GM12865 (cell line): ENCODE measurements around the gene LRCH2.
A peak's percentile ranks its signal among the peaks of the same experiment; 100 is the strongest.

Source experiments
- DNase-seq: peaks from one replicate; pipeline ENCODE4 v3.0.0; 2010; ENCODE audit warnings: low read depth
- H3K4me3 ChIP-seq: 2 replicates; pipeline ENCODE4 v1.5.1; 2011; ENCODE audit warnings: mild to moderate bottlenecking, low read depth, low read length, control low read depth
- TF ChIP-seq, protein P1 (sequence below): IDR thresholded peaks from 2 replicates; pipeline ENCODE4 v1.5.1; 2011; ENCODE audit warnings: low read length, control low read depth, low read depth, inconsistent platforms; ENCODE audit not compliant: insufficient read depth; ENCODE audit errors: missing control alignments

LRCH2 gene

DNA sequence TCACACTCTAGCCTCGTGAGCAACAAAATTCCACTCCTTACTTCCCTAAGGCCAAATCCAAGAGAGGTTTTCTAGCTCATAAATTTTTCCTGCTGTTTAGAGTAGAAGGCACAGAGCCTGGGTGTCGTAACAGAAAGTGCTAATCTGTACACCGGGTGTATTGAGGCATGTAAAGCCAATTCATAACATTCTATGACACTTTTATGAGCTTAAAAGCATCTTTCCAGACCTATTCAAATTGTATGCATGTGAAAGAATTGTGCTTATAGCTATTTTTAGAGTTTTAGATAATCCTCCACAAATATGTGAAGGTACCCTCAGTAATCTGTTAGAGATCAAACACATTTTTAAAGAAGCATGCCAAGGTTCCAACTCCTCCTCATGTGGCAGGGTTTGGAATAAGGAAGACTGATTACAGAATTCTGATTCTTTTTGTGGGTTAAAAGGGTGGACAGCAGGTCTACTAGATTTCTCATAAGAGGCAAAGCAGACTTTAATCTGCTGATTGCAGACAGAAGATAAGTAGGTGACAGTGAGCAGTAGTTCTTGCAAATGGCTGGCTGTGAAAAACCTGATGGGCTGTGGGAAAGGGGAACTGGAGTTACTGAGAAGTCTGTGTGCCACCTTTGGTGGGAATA lies 25.5 kb upstream of the LRCH2 start:
- TF ChIP-seq, protein P1, sequence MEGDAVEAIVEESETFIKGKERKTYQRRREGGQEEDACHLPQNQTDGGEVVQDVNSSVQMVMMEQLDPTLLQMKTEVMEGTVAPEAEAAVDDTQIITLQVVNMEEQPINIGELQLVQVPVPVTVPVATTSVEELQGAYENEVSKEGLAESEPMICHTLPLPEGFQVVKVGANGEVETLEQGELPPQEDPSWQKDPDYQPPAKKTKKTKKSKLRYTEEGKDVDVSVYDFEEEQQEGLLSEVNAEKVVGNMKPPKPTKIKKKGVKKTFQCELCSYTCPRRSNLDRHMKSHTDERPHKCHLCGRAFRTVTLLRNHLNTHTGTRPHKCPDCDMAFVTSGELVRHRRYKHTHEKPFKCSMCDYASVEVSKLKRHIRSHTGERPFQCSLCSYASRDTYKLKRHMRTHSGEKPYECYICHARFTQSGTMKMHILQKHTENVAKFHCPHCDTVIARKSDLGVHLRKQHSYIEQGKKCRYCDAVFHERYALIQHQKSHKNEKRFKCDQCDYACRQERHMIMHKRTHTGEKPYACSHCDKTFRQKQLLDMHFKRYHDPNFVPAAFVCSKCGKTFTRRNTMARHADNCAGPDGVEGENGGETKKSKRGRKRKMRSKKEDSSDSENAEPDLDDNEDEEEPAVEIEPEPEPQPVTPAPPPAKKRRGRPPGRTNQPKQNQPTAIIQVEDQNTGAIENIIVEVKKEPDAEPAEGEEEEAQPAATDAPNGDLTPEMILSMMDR = no peak
- no peak for DNase-seq
- H3K4me3 ChIP-seq = no peak overlapping the region

DNA sequence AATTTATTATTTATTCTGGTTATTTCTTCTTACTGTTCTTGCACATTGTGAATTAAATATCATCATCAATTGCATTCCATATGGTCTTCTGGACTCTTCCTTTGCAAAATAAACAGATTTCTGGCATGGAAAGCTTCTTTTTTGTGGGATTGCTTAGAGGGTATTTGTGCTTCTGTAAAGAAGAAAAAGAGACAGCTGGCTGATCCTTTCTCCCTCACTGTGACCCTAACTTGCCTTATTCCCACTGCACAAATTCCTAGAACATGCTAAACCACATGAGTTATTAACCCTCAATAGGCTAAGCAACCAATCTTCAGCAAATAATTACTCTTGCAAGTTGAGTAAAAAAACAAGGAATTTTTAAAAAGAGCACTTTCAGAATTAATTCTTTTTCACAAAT lies 23.8 kb upstream of the LRCH2 start:
- TF ChIP-seq, protein P1 = no peak
- DNase-seq = no peak
- H3K4me3 ChIP-seq = no peak overlapping the region

DNA sequence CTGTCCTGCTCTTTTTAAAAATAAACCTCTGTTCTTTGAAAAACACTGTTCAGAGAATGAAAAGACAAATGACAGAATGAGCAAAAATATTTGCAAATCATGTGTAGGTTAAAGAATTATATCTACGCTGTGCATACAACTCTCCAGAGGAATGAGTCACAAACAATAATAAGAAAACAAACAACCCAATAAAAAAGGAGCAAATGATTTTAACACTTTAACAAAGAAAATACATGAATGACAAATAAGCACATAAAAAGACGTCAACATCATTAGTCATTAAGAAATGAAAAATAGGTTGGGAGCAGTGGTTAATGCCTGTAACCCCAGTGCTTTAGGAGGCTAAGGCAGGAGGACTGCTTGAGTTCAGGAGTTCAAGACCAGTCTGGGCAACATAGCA lies 21.1 kb upstream of the LRCH2 start:
- TF ChIP-seq, protein P1 = no peak
- H3K4me3 ChIP-seq = no peak overlapping the region
- DNase-seq = no peak

DNA sequence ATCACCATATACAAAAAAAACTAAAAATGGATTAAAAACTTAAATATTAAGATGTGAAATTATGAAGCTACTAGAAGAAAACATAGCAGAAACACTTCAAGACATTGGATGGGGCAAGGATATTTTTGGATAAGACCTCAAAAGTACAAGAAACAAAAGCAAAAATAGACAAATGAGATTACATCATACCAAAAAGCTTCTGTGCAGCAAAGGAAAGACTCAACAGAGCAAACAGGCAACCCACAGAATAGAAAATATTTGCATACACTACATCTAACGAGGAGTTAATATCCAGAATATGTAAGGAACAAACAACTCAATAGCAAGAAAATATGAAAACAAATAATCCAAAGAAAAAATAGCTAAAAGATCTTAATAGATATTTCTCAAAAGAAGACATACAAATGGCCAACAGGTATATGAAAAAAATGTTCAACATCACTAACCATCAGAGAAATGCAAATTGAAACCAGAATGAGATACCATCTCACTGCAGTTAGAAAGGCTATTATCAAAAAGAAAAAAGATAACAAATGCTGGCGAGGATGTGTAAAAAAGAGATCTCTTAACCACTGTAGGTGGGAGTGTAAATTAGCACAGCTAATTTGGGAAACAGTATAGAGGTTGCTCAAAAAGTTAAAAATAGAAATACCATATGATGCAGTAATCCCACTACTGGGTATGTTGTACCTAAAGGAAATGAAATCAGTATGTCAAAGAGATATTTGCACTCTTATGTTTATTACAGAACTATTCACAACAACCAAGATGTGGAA lies 17.8 kb upstream of the LRCH2 start:
- H3K4me3 ChIP-seq = no peak overlapping the region
- peak; percentile 14 for DNase-seq
- TF ChIP-seq, protein P1 = no peak

DNA sequence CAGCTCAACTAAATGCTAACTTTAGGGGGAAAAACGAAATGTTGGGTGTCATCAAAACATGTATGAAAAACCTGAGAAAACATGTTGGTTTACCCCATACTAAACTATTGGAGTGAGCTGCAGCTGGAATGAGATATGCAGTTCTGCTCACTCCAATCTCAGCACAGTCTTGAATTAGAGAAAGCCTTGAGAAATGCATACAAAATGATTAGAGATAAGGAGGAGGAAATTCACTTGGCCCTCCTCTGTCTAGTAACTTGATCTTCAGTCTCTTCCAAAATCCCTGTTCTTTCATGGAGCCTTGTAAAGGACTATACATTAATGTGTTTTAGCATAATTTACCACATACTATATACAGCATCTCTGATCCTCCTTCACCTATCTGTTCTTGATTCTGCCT lies 3.2 kb upstream of the LRCH2 start:
- no peak overlapping the region for H3K4me3 ChIP-seq
- TF ChIP-seq, protein P1 = no peak
- no peak for DNase-seq

DNA sequence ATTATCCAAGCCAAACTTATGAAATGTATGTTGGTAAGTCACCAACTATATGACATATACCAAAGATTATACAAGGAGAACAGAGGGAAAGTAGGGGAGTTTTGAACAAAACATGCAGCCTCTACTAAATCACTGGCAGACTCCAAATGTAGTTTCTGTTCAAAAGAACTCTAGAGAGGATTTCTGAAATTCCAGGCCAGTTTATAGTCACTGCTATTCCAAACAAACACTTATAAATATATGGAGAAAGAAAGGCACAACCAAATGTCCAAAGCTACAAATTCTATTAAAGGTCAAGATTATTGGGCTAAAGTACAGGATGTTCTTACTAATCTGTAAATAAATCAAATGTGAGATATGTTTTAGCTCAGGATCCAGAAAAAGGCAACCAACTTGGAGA lies 2.7 kb upstream of the LRCH2 start:
- no peak for DNase-seq
- H3K4me3 ChIP-seq = no peak overlapping the region
- TF ChIP-seq, protein P1 = no peak

DNA sequence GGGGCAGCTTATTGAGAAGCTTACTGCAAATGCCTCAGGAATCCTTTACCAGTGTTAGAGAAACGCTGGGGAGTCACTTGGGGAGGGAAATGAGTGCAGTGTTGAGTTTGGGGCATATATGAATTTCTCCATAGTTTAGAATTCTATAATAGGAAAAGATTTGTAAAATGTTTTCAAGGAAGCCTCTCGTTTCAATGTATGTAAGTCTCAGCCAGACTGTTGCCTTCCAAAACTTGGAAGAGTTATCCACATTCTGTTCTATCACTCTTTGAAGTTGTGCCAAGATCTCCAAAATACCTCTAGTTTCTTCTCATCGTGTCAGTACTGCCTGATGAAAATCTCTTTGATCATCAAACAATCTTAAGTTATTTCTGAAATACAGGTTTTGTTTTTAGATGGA lies 565 bp upstream of the LRCH2 start:
- no peak overlapping the region for H3K4me3 ChIP-seq
- TF ChIP-seq, protein P1 = no peak
- DNase-seq = no peak
